HCT116 (cell line): ENCODE data around the gene PRR12. TPM values are rescaled to one million over a fixed set of nuclear protein-coding genes. Genes with fewer than 3 reads are reported as not detected.

Experiments
- ATAC-seq: fragments of 200-7000 bp; cut with Tn5 transposase; 2 replicates; pipeline ENCODE4 v1.9.1; 2020; ENCODE audit warnings: mild to moderate bottlenecking, moderate library complexity
- BruUV-seq: library from RNA; stranded (reverse); fragments of 400-500 nt; replicated peaks from 2 replicates; lab custom pipeline; 2021; lab: Mats Ljungman, UMichigan
- CTCF ChIA-PET: fragments of 300-600 bp; sonication (Branson Sonifier 250); formaldehyde crosslinking; loops from one replicate; lab custom pipeline; 2021; ENCODE audit warnings: antibody characterized with exemption; lab: Charles Lee
- POLR2A ChIA-PET: fragments of 300-600, 350-600 bp; sonication (Branson Sonifier 250); formaldehyde crosslinking; loops from one replicate; lab custom pipeline; 2021; ENCODE audit warnings: antibody characterized with exemption; lab: Charles Lee
- RAD21 ChIA-PET, 2 experiments: fragments of 300-600 bp; sonication (Branson Sonifier 250); formaldehyde crosslinking; loops; one replicate each; lab custom pipeline; 2023; ENCODE audit warnings: low total read pairs in 2 of 2; ENCODE audit not compliant: uncharacterized antibody in 2 of 2, unreplicated experiment in 2 of 2, low non-redundant PET in 1 of 2; lab: Charles Lee
- DNase-seq: peaks from one replicate; pipeline ENCODE4 v3.0.0-alpha.2; 2010; ENCODE audit warnings: low read depth, low spot score
- H2AFZ ChIP-seq: fragments of 200-600 bp; shearing (Covaris generic), sonication (generic); 2 replicates; pipeline ENCODE4 v1.6.1; 2017; ENCODE audit warnings: low read depth, mixed run types, mixed read lengths, antibody characterized with exemption, low read length; ENCODE audit not compliant: poor library complexity, severe bottlenecking
- H3K27ac ChIP-seq: 2 replicates; pipeline ENCODE4 v1.5.1; 2012; ENCODE audit warnings: low read depth, low read length
- H3K27me3 ChIP-seq: fragments of 200-600 bp; sonication (generic); 2 replicates; pipeline ENCODE4 v1.6.1; 2016; ENCODE audit warnings: mixed run types, low read length, mixed read lengths; ENCODE audit not compliant: insufficient read depth
- H3K36me3 ChIP-seq, 2 experiments: fragments of 200-500 bp in 1 of 2; fragments of 200-600 bp in 1 of 2; sonication (Bioruptor generic) in 1 of 2; sonication (generic) in 1 of 2; 2 replicates each; pipeline versions ENCODE4 v1.5.1 to v1.6.1; 2014 to 2016; ENCODE audit warnings: low read length in 2 of 2, inconsistent platforms in 1 of 2, mixed read lengths in 1 of 2, mixed run types in 1 of 2; ENCODE audit not compliant: insufficient read depth in 2 of 2, control insufficient read depth in 1 of 2
- H3K4me1 ChIP-seq, 2 experiments: fragments of 200-600 bp in 1 of 2; sonication (generic) in 1 of 2; 2 replicates each; pipeline versions ENCODE4 v1.5.1 to v1.6.1; 2012 to 2017; ENCODE audit warnings: low read length in 2 of 2, inconsistent platforms in 1 of 2, mild to moderate bottlenecking in 1 of 2, mixed read lengths in 1 of 2, mixed run types in 1 of 2, moderate library complexity in 1 of 2; ENCODE audit not compliant: insufficient read depth in 2 of 2, control insufficient read depth in 1 of 2
- H3K4me2 ChIP-seq: fragments of 200-600 bp; sonication (generic); 2 replicates; pipeline ENCODE4 v1.6.1; 2017; ENCODE audit warnings: mixed run types, low read length, mixed read lengths
- H3K4me3 ChIP-seq, 2 experiments: fragments of 200-600 bp in 1 of 2; sonication (generic) in 1 of 2; replicated peaks in 1 of 2; 2 replicates each; pipeline ENCODE4 v1.5.1; 2011 to 2016; ENCODE audit warnings: low read length in 2 of 2, control low read depth in 1 of 2, low read depth in 1 of 2, mild to moderate bottlenecking in 1 of 2, mixed read lengths in 1 of 2, mixed run types in 1 of 2
- H3K79me2 ChIP-seq: fragments of 200-600 bp; sonication (generic); 2 replicates; pipeline ENCODE4 v1.6.1; 2017; ENCODE audit warnings: mild to moderate bottlenecking, mixed run types, low read length, moderate library complexity, mixed read lengths; ENCODE audit not compliant: insufficient read depth
- H3K9ac ChIP-seq: fragments of 200-600 bp; sonication (generic); 2 replicates; pipeline ENCODE4 v1.6.1; 2016; ENCODE audit warnings: low read length, mixed read lengths
- H3K9me2 ChIP-seq: fragments of 200-600 bp; sonication (generic), shearing (Covaris generic); 2 replicates; pipeline ENCODE4 v1.6.1; 2017; ENCODE audit warnings: mixed run types, mild to moderate bottlenecking, moderate library complexity; ENCODE audit not compliant: insufficient read depth
- H3K9me3 ChIP-seq, 2 experiments: fragments of 200-500 bp in 1 of 2; fragments of 200-600 bp in 1 of 2; sonication (Bioruptor generic) in 1 of 2; sonication (generic) in 1 of 2; 2 replicates each; pipeline ENCODE4 v1.6.1; 2014 to 2017; ENCODE audit warnings: low read length in 2 of 2, mixed read lengths in 2 of 2, inconsistent platforms in 1 of 2, low read depth in 1 of 2, mild to moderate bottlenecking in 1 of 2, mixed run types in 1 of 2, moderate library complexity in 1 of 2; ENCODE audit not compliant: control insufficient read depth in 1 of 2, insufficient read depth in 1 of 2
- H4K20me1 ChIP-seq: fragments of 200-600 bp; sonication (generic), shearing (Covaris generic); 2 replicates; pipeline ENCODE4 v1.6.1; 2017; ENCODE audit warnings: mixed run types, mild to moderate bottlenecking, moderate library complexity; ENCODE audit not compliant: insufficient read depth
- CEBPB ChIP-seq: IDR thresholded peaks from 2 replicates; pipeline ENCODE4 v1.6.1; 2012; ENCODE audit warnings: low read depth
- ELF1 ChIP-seq: IDR thresholded peaks from 2 replicates; pipeline ENCODE4 v1.6.1; 2012; ENCODE audit warnings: low read depth, borderline replicate concordance
- FOSL1 ChIP-seq: IDR thresholded peaks from 2 replicates; pipeline ENCODE4 v1.6.1; 2012; ENCODE audit warnings: low read depth
- JUND ChIP-seq: IDR thresholded peaks from 2 replicates; pipeline ENCODE4 v1.6.1; 2012
- SP1 ChIP-seq: IDR thresholded peaks from 2 replicates; pipeline ENCODE4 v1.6.1; 2012; ENCODE audit warnings: low read depth
- intact Hi-C: fragments of 100-400 bp; cut with micrococcal nuclease; formaldehyde crosslinking; loops from 2 replicates; pipeline ENCODE4 v1.10.0; 2022
- total RNA-seq: library from RNA; stranded (reverse); gene quantifications from one replicate; pipeline ENCODE4 v1.2.1, GENCODE V29; 2021; ENCODE audit not compliant: unreplicated experiment
- TF ChIP-seq, protein P1 (sequence below): IDR thresholded peaks from 2 replicates; pipeline ENCODE4 v1.6.1; 2012; ENCODE audit warnings: low read depth

PRR12 gene
- total RNA-seq, 1 experiment from 2014 or later: 26.9 TPM

DNA sequence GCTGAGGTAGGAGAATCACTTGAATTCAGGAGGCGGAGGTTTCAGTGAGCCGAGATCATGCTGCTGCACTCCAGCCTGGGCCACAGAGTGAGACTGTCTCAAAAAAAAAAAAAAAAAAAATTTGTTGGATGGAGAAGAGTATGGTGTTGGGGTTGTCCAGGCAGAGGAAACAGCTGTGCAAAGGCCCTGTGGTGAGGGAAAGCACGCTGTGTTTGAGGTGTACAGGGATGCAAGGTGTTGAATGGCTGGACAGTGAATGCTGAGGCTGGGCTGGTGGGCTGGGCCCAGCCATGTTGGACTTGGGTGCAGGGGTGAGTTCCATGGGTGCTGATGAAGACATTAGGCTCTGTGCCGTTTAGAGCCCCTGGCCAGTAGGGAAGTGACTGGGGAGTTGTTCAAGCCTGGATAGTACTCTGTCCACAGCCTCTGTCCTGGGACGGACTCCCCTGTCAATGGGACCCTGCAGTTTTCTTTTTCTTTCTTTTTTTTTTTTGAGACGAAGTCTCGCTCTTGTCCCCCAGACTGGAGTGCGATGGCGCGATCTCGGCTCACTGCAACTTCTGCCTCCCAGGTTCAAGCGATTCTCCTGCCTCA is 18.6 kb downstream of the PRR12 start (continued):
- no peak for TF ChIP-seq ELF1
- TF ChIP-seq, protein P1, sequence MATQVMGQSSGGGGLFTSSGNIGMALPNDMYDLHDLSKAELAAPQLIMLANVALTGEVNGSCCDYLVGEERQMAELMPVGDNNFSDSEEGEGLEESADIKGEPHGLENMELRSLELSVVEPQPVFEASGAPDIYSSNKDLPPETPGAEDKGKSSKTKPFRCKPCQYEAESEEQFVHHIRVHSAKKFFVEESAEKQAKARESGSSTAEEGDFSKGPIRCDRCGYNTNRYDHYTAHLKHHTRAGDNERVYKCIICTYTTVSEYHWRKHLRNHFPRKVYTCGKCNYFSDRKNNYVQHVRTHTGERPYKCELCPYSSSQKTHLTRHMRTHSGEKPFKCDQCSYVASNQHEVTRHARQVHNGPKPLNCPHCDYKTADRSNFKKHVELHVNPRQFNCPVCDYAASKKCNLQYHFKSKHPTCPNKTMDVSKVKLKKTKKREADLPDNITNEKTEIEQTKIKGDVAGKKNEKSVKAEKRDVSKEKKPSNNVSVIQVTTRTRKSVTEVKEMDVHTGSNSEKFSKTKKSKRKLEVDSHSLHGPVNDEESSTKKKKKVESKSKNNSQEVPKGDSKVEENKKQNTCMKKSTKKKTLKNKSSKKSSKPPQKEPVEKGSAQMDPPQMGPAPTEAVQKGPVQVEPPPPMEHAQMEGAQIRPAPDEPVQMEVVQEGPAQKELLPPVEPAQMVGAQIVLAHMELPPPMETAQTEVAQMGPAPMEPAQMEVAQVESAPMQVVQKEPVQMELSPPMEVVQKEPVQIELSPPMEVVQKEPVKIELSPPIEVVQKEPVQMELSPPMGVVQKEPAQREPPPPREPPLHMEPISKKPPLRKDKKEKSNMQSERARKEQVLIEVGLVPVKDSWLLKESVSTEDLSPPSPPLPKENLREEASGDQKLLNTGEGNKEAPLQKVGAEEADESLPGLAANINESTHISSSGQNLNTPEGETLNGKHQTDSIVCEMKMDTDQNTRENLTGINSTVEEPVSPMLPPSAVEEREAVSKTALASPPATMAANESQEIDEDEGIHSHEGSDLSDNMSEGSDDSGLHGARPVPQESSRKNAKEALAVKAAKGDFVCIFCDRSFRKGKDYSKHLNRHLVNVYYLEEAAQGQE: no peak
- TF ChIP-seq, all 23 proteins: peak for 0

DNA sequence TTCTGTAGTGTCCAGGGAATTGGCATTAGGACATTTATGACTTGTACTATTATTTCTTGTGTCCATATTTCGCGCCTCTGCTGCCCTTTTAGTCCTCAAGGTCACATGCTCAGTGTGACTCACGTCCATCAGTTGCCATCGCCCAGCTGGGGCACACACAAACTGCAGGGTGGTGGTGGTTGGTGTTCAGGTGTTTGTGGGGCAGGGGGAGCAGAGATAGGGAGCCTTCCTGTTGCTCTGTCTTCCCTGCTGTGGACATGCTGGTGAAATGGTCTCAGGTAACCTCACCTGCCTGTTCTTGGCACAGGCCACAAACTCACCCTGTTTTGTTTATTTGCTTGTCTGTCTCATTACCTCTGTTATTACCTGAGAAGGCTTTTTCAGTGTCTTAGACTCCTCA is 22.4 kb downstream of the PRR12 start:
- H3K4me3 ChIP-seq: peak overlapping the region; percentile 10 to 48; a peak in 3 of 4 replicates
- no peaks in the 10 kb centered on the region for H3K27me3 ChIP-seq
- ChIA-PET CTCF (no interaction called here), RAD21 (interaction anchor here in 1 of 2 experiments (0.7 kb wide), 1 partner anchor 10 kb away, joined by 3 read pairs; no protein-coding TSS in a partner anchor)
- peak overlapping the region; percentile 43 for H3K9ac ChIP-seq
- ATAC-seq: peak; percentile 49
- H3K4me1 ChIP-seq: peaks cover 28 to 36% of the 10 kb centered on the region in 2 experiments
- H4K20me1 ChIP-seq: peaks cover 7% of the 10 kb centered on the region; the same call in 1 of the 2 replicates
- H3K79me2 ChIP-seq: peaks cover 66% of the 10 kb centered on the region
- intact Hi-C loops: no loop called here
- H2AFZ ChIP-seq: no peak overlapping the region
- H3K9me2 ChIP-seq: no peaks in the 10 kb centered on the region
- no peaks in the 10 kb centered on the region for H3K9me3 ChIP-seq
- peak overlapping the region; percentile 69 for H3K4me2 ChIP-seq
- BruUV-seq: no TSS peak
- H3K27ac ChIP-seq: peak overlapping the region; percentile 69
- no peak for DNase-seq
- TF ChIP-seq CEBPB: no peak
- TF ChIP-seq FOSL1: peak; percentile 42; the same call in 1 of the 2 replicates
- peak; percentile 19; the same call in 1 of the 2 replicates for TF ChIP-seq JUND
- TF ChIP-seq SP1: no peak
- TF ChIP-seq, all 23 proteins: peak for 2
- POLR2A ChIA-PET: no interaction called here
- peaks cover 22 to 27% of the 10 kb centered on the region in 2 experiments; a peak in 3 of 4 replicates for H3K36me3 ChIP-seq
